HG03108 (cell line): ENCODE data around the gene TEDDM1.

Experiments
- ATAC-seq: cut with Tn5 transposase; IDR thresholded peaks from one replicate; pipeline ENCODE4 v1.9.1; 2021; ENCODE audit warnings: moderate library complexity; ENCODE audit not compliant: unreplicated experiment

TEDDM1 gene

DNA sequence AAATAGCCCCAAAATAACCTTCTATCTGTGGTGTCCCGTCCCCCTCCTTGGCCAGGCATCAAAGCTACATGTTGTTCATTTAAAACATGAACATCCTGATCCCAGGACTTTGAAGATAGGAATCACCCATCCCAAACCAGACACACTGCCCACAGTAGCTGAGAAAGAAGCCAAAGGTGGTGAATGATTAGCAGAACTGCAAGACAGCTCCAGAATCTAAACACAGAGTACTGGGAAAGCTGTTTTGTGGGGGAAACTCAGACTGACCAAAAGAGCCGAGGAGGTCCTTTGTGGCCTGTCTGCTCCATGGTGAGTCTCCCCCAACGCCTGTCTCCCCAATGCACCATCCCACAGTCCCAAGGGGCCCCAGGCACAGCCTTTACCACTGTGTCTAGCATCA lies 7.3 kb upstream of the TEDDM1 start:
- ATAC-seq, result no peak

DNA sequence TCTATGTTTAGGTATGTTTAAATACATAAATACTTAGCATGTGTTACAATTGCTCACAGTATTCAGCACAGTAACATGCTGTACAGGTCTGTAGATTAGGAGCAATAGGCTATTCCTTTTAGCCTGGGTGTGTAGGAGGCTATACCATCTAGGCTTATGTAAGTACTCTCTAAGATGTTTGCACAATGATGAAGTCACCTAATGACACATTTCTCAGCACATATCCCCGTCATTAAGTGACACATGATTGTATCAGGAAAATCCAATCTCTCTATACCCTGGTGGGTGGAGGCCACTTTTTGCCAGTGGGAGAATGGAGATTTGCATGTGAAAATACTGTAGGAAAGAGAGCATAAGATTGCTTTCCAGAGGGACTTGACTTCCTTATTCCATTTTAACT lies 5.5 kb upstream of the TEDDM1 start:
- ATAC-seq, result no peak

DNA sequence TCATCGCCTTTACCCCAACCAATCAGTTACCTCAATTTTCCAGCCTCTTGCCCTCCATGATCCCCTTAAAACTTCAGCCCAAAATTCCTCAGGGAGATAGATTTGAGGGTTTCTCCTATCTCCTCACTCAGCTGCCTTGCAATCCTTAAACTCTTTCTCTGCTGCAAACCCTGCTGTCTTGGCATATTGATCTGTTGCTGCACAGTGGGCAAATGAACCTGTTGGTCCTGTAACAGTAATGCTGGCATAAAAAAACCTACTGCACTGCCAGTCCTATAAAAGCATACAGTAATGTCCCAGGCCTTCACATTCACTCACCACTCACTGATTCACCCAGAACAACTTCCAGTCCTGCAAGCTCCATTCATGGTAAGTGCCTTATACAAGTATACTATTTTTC lies 5.1 kb upstream of the TEDDM1 start:
- ATAC-seq, result no peak

DNA sequence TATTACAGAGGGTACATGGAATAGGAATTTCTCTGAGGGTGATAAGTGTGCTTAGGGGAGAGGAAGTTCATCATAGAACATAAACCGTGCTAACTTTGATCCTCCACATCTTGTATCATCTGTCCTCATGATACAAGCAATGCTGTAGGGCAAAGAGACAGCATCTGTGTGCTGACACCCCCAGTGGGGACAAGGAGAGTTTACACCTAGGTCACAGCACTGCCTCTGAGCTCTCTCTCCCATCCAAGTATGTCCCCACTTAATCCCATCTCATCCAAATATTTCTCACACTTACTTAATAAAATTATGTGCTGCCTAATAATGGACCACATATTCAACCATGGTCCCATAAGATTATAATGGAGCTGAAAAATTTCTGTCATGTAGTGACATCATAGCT lies 4.3 kb upstream of the TEDDM1 start:
- no peak for ATAC-seq

DNA sequence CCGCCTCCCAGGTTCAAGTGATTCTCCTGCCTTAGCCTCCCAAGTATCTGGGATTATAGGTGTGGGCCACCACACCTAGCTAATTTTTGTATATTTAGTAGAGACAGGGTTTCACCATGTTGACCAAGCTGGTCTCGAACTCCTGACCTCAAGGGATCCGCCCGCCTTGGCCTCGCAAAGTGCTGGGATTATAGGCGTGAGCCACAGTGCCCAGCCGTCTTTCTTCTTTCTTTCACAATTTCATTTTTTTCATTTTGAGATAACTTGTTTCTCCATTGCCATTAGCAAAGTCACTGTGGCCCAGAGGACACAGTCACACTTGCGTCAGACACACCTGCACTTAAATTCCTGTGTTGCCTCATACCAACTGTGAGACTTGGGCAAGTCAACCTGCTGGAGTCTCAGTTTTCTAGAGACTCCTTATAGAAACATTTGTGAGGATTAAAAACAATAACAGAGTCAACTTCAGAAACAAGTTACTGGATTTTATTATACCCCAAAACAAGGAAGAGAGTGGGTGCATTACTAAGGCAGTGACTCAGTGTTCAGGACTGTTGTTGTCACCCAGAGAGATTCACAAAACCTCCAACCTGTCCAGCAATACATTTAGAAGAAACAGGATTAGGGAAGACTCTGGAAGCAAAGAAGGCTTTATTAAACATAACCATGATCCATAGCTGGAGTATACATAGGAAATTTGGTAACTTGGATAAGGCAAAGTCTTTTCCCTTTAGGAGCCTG lies 2.6 kb downstream of the TEDDM1 start:
- no peak for ATAC-seq

DNA sequence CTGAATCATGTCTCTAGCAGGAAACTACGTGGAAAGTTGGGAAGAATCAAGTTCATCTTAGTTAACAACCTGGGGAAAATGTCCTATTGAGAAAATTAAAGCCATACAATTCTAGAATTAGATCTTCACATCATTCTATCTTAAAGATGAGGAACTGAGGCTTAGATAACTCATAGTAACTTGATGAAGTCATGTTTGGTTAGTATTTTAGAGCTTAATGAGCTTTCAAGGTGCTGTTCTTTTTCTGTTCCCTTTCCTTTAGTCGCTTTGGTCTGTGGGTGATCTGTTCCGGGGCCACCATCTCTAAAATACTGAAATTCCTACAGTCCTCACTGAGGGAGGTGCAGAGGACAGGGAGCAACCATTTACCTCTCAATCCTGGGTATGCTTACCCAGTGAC lies 4.6 kb downstream of the TEDDM1 start:
- no peak for ATAC-seq

DNA sequence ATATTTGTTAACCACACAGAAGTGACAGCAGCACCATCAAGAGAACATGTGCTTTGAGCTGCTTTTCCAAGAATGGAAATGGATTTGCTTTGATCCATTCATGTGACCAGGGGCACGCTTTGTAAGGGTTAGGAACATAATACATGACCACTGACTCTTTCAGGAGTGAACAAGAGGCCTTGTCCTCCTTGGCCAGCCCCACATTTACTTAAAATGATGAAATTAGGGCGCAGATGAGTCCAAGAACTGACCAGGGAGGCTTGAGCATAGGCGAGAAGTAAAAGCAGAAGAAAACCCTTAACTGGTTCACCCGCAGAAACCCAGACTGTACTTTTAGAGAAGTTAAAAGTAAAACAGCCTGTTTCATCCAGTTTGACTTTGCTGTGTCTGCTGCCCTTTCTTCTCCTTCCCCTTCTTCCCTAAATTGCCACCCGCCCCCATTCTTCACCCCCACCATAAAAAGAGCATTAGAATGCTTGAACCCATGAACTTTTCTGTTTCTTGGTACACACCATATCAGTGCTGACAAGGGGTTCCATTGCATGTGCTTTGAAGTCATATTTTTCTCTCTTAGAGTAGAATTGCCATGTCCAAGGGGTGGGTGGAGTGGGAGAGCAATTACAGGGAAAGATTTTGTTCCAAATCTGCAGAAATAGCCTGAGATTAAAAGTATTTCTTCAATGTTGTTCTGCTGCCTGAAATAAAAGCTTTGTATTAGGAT lies 6.3 kb downstream of the TEDDM1 start:
- ATAC-seq, result no peak

DNA sequence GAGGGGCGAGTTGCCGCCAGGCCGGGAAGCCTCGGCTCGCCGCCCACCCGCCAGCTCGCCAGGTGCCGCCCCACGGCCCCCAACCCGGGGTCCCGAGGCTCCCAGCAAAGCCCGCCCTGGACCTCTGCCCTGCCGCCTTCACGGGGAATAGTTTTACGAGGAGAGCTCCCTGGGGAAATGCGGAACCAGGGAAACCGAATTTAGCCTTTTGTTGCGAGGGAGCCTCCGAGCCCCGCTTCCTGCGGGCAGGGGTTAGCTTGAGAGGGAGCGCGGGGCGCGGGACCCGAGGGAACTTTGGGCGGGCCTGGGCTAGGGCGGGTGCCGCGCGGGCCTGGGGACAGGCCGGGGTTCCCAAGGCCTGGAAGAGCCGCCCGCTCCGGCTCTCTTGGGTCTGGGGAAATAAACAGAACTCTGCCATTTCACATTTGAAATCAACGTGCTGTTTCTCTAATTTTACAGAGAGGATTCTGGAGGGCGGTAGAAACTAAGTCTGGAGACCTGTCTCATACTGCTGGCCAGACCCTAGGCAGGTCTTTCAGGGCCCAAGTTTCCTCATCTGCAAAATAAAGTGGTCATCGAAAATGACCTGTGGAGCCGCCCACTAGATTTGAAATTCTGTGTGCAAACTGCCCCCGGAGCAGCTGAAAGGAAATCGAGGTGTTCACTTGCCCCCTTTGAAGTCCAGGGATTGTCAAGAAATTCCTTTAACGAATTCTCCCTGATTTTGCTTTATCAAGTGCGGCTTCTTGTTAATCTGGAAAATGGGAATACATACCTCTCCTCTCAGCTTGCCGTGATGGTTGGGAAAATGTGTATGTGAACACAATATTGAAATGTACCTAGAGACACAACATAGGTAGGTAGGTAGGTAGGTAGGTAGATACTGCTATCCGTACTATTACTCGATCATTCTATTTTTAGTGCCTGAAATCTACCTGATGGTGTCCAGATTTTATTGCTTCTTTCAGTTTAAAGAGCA lies 8.1 kb downstream of the TEDDM1 start:
- ATAC-seq, result peak; percentile 11

DNA sequence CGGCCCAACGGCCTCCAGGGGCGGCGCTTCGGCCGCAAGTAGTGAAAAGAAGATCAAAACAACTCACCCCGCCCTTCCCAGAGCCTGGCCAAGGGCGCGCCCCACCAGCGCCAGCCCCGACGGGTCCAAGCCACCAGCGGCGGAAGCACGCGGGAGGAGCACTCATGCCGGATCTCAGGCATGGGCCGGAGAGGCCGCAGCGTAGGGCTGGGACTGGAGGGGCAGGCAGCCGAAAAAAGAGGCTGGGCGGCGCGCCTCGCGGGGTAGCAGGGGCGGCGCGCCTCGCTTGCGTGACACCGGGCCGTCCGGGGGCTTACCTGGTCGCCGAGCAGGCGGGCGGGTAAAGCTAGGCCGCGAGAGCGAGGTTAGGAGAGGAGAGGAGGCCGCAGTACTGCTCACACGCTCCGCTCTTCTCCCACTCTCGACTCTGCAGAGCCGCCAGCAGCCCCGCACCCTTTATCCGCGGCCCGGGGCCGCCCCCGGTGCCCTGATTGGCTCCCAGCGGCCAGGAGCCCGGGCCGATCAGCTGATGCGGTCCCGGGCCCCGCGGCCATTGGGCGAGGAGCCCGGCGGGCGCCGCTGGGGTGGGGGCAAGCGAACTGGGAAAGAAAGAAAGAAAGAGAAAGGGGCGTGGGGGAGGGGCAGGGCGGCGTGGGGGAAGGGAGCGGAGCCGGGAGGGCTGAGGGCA lies 9.0 kb downstream of the TEDDM1 start, which contains the start of gene GLUL:
Gene GLUL (minus strand): TSS at position 429 of the 688 bp plus-strand sequence. CDS start 3,053 bp downstream, outside the sequence.
- ATAC-seq, result peak; percentile 77

DNA sequence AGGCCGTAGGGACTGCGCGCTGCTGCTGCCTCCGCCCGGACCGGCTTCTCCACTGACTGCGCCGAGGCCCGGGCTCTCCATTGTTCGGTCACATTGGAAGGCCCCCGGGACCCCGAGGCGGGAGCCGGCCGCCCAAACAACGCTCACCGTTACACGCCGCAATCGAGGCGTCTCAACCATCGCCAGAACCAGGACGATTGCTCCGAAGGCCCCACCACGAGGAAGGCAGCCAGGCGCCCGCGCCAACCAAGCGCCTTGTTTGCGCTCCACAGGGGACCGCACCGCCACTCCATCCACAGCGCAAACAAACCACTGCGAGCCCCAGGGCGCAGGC lies 9.5 kb downstream of the TEDDM1 start:
- no peak for ATAC-seq

DNA sequence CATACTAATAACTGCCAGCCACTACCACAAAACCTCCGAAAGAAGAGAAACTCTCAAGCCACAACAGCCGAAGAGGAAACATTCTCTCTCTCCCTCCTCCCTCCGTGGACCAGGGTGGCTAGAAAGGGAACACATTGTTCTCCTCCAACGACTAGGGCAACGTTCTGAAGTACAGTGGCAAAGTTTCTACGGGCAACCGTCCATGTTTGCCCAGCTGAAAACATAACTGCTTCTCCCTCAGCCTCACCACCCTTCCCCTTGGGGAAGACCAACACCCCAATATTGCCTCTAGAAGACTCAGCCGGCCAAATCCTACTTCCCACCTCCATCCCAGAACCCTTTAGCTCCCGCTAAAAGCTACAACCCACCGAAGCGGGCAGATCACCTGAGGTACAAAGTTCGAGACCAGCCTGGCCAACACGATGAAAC lies 10.8 kb downstream of the TEDDM1 start:
- ATAC-seq, result no peak

DNA sequence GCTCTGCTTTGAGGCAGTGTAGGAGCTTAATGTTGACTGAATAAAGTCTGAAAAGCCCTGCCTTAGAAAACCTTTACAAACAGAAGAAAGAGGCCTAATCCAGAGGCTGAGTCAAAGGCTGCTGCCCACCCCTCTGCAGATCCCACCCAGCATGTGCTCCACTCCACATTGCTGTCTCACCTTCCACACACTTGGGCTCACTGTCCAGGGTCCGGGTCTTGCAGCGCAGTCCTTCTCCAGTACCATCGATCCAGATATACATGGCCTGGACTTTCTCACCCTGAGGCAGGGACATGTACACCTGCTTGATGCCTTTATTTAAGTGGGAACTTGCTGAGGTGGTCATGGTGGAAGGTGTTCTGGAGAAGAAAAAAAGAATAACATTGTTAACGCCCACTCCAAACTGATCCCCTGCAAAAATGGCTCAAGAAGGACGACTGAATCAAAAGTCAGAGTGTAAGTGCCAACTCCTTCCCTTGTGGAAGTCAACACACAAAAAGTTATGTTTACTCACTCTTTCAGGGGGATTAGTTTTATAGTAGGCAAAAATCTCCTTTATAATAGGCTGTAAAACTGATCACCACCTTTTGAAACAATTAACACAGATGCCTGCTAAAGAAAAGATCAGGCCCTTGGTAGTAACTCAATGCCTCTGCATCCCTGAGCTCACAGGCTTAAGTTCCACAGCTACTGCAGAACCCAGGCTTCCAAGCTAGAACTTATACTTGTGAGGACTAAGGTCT lies 11.9 kb downstream of the TEDDM1 start:
- no peak for ATAC-seq

DNA sequence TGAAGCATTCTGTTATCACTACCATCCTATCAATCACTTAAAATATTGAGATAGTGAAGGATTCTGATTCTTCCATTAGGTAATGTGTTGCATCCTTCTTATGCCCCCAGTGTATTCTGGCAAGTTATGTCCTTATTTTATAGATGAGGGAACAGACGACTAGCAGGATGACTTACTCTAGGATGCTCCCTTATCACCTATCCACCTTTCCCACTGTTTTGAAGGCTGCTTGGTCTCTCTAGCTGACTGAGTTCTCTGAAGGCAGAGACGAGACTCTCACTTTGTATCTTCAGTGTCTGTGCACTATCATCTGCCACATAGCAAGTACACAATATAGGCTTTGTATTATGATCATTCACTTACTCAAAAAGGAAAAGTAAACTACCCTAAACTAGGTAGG lies 12.9 kb downstream of the TEDDM1 start:
- ATAC-seq, result no peak

DNA sequence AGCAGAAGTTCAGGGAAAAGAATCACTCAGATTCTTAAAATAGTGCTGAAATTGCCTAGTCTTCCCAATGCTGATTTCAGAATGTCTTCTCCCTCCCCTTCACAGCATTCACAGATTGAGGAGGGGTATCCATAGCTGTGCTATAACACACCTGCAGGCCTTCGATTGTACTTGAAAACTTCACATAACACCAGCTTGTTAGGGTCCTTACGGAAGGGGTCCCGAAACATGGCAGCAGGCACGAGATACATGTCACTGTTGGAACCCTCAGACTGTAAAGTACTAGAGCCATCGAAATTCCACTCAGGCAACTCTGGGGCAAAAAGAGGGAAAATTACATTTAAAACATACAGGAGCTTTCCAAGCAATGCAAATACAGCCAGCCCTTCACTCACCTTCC lies 13.5 kb downstream of the TEDDM1 start:
- ATAC-seq, result no peak

DNA sequence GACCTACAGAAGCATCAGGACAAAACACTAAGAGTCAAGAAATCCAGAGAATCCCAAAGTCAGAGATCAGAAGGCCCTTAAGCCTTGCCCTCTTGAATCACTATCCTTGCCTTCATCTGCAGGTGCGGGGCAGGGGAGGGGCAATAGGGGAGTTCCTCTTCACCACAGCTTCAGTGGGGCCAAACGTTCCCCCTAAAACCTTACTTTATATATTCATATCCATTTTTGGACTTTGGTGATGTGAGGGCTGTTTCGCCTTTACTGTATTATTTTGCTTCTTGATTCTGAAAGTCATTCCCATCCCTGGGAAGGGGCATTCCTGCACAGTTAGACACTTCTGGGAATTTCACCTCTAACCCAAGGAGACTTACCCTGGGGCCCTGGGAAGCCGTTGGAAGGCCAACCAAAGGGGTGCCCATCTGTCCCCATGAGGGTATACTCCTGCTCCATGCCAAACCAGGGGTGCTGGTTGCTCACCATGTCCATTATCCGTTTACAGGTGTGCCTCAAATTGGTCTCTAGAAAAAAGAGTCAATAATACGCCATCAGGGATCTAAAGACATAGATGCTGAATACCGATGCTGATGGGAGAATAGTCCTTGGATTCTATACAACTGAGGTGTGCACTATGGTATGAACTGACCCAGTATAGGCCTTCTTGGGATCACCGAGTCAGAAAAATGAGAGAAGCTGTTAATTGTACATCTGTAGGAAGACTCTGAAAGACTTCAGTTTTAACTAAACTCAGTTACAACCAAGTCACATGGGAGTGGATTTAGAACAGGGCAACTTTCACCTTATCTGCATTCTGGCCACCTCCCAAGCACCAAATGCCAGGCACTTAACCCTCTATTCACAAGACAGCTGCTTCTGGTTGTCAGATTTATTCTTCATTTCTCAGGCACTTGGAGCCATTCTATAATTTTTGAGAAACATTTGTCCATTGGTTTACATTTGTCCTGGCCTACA lies 14.3 kb downstream of the TEDDM1 start:
- ATAC-seq, result no peak

DNA sequence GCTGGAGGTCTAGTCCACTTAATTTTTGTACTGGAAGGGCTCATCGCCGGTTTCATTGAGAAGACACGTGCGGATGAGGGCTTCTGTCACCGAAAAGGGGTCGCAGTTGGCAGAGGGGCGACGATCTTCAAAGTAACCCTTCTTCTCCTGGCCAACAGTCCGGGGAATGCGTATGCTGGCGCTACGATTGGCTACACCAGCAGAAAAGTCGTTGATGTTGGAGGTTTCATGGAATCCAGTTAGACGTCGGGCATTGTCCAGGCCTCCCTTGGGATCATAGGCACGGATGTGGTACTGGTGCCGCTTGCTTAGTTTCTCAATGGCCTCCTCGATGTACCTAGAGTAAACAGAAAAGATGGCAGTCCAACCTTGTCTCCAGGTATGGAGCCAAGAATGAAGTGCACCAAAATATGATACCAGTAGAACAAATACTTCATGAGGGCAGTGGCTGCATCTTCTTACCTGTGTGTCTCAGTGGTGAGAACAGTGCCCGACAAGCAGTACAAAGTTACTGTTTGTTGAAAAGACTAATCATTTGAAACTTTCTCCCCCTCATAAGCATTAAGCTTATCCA lies 16.0 kb downstream of the TEDDM1 start:
- no peak for ATAC-seq

DNA sequence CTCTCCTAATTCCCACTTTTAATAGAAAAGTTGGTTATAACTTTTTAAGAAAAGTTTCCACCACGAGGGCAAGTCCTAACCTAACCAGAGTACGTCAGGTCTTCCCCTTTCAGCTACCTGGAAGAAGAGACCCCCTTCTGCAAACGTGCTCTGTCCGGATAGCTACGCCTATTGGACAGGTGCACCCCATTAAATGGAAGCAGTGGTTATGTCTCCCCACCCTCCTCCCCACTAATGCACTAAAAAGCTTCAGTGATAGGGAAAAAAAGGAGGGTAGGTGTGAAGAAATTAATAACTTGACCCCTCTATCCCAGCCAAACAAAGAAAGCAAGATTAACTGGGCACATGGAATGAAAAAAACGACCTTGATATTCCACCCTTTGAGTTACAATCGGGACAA lies 16.5 kb downstream of the TEDDM1 start:
- ATAC-seq, result no peak

DNA sequence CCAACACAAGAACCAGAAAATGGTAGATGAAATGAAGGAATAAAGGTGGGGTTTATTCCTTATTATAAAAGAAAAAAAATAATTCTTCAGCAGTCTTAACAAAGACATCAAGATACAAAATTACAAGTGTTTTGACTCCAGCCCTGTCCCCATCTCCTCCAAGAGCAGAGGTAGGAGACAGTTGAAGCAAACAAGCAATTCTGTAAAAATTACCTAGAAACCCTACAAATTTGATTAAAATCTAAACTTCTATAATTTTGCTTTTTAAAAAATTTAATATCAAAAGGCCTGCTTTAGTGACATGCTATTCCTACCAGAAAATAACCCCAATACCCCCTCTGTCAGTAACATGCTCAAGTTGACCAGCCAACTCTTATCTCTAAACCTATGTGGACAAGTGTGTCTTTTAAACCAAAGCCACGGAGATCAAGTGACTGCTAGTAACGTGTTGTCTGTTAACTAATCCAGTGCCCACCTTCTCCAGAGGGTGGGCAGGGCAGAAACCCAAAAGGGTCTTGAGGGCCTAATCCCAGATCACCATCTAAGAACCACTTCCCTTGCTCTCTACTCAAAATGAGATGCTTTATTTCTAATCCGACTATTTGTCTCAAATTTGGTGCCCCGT lies 17.3 kb downstream of the TEDDM1 start:
- ATAC-seq, result no peak
